Astrocyte of the cerebellum (primary cell): ENCODE measurements around the gene CATSPERZ.

Experiments
- DNase-seq: peaks from one replicate; pipeline ENCODE4 v3.0.0-alpha.2; 2011; ENCODE audit warnings: low read depth
- H3K4me3 ChIP-seq: 2 replicates; pipeline ENCODE4 v1.5.1; 2011; ENCODE audit warnings: mild to moderate bottlenecking, low read depth, low read length, moderate library complexity
- CTCF ChIP-seq: IDR thresholded peaks from 2 replicates; pipeline ENCODE4 v1.5.1; 2012; ENCODE audit warnings: low read length, low read depth, moderate library complexity, mild to moderate bottlenecking; ENCODE audit errors: missing control alignments
- in situ Hi-C: cut with HindIII; loops from 2 replicates; pipeline ENCODE4 v1.10.0; 2017; ENCODE audit warnings: low sequenced_read_pairs

CATSPERZ gene

GRCh38 chr11:64343767-64344559 lies 43.8 kb downstream of the CATSPERZ start:
- H3K4me3 ChIP-seq = no peak overlapping the region
- in situ Hi-C loops = no loop called here
- no peak for DNase-seq
- no peak for TF ChIP-seq CTCF

- H3K4me3 ChIP-seq = no peak overlapping the region
- no peak for DNase-seq
- no peak for TF ChIP-seq CTCF
- in situ Hi-C loops = no loop called here
These were observed 44.6 kb downstream of the CATSPERZ start for GRCh38 chr11:64344787-64345186.

- no peak for TF ChIP-seq CTCF
These were observed 47.2 kb downstream of the CATSPERZ start for GRCh38 chr11:64347193-64347867.

GRCh38 chr11:64348383-64349024 lies 48.3 kb downstream of the CATSPERZ start:
- no peak overlapping the region for H3K4me3 ChIP-seq
- TF ChIP-seq CTCF = no peak
- in situ Hi-C loops = no loop called here
- DNase-seq = peak; percentile 43

More at GRCh38 chr11:64347193-64347867, 47.2 kb downstream of the CATSPERZ start:
- no peak overlapping the region for H3K4me3 ChIP-seq
- no peak for DNase-seq
- in situ Hi-C loops = no loop called here

GRCh38 chr11:64349025-64349387 lies 48.8 kb downstream of the CATSPERZ start:
- H3K4me3 ChIP-seq = no peak overlapping the region
- TF ChIP-seq CTCF = no peak
- in situ Hi-C loops = no loop called here
- no peak for DNase-seq

- in situ Hi-C loops = no loop called here
- H3K4me3 ChIP-seq = no peak overlapping the region
- no peak for DNase-seq
- no peak for TF ChIP-seq CTCF
These were observed 49.2 kb downstream of the CATSPERZ start for GRCh38 chr11:64349404-64349803.
